Activated gamma-delta T cell treated with Interleukin-2 at 50 U/mL for 16 hours (primary cell): ENCODE measurements around the gene CAMKK2.
A peak's percentile ranks its signal among the peaks of the same experiment; 100 is the strongest.
"Not testable (repeated sequence)": the region's sequence is repeated elsewhere in the genome, so short reads cannot be mapped to it uniquely, and the experiment has no call there.

ENCODE experiments used
- DNase-seq: peaks from one replicate; pipeline ENCODE4 v3.0.0-alpha.2; 2020

The CAMKK2 gene

DNA sequence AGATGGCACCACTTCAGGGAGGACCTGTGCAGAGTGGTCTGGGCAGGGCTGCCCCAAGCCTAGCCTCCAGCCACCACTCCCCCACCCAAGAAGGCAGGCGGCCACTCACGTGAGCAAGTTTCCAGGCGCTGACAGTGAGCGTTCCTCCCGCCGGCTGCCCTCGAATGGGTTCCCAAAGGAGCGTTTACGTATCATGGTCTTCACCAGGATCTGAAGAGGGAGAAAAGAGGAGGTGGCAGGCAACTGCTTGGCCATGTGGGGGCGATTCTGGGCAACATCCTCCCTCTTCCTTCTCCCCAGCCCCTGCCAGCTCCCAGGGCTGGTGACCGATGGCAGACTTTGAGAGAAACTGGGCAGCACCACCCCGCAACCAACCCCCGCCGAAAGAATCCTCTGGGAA lies 51.5 kb downstream of the CAMKK2 start:
- DNase-seq, result no peak

DNA sequence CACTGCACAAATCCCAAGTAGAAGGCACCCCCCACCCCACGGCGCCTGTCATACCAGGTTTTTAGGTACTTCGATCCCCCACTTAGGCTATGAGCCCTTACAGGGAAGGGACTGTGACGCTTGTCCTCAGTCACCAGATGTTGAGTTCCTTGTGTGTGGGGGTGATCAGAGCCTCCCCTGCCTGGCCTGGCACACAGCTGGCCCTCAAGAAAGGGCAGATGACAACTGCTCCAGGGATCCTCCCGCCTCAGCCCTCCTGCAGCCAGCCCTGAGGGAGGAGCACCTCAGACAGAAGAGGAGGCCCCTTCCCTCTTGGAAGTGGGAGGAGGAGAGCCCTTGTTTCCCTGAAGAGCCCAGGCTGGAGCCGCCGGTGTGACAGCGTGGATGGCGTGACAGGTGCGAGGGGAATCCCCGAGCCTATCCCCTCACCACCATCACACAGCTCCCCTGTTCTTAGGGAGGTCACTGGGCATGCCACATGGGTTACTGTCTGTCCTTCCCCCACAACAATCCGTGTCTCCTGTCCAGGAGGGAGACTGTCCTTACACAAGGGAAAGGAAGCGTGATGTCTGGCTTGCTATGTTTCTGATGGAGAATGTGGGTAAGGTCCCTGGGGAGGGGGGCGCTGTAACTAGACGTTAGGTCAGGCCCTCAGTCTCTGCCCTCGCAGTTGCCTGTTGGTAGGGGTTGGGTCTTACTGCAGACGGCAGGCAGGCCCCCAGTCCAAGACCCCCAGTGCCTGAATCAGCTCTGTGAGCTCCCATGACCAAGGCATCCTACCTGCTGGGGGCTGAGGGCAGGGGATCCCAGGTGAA lies 55.1 kb downstream of the CAMKK2 start:
- DNase-seq, result no peak

DNA sequence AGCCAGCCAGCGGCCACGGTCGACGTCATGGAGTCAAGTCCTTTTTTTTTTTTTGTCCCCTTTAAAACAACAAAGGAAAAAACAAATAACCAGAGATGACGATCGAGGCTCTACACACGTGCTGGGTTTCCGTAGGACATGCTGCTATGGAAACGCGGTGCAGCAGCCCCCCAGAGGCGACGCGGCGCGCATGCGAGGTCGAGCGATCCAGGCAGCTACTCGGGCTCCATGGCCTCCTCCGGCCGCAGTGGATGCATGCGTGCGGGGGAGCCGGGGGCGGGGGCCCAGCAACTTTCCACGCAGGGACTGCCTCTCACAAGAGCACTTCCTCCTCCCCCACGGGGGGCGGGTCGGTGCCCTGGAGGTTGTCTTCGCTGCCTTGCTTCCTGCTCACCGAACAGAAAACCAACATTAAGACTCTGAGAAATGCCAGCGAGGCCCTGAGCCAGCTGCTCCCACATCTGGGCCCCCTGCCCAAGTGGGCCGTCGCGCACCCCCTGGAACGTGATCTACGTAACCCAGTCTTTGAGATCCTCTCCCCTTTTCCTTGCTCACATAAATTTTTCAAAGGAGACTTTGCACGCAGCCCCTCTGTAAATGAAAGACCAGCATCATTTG lies 55.9 kb downstream of the CAMKK2 start:
- DNase-seq, result peak; percentile 94

DNA sequence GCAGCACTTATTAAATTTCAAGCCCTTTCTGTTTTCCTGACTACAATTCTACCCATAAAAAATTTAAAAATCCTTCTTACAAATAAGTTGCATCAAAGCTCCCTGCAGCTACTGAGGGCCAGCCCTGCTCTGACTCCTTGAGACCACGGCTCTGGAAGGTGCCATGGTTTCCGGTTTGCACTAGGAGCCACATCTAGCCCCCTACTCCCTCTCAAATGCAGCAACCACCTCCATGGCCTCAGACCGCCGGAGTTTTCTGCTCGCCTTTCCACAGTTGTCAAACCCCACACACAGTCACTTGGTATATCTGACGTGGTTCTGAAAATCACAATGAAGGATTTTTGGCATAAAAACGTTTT lies 56.5 kb downstream of the CAMKK2 start:
- DNase-seq, result no peak

DNA sequence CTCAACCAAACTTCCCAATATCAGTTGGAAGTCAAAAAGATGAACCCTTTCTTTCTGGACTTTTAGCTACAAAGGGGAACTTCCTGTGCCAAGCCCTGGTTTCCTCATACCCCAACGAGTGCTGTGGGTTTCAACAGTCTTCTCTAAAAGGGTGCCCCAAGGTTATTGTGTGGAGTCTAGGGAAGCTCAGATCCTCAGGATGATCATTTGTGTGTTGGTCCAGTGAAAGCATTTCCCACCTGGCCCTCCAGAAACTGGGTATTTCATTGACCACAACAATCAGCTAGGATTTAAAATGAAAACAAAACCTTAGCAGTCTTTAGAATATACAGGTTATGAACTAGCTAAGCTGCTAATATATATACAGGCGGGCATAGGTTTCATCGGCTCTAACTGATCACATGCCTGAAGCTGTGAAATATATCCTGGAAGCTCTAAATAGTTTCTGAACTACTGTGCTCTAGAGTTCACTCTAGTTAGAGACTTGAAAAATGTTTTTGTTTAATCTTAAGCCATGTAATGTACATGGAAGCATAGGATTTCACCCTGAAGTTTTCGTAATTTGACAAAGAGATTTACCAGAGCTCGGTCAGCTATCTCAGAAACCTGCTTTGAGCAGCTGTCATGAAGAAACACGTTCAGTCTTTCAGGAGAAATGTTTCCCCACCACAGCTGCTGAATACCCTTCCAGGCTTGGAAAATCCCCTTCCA lies 57.0 kb downstream of the CAMKK2 start:
- DNase-seq, result no peak

DNA sequence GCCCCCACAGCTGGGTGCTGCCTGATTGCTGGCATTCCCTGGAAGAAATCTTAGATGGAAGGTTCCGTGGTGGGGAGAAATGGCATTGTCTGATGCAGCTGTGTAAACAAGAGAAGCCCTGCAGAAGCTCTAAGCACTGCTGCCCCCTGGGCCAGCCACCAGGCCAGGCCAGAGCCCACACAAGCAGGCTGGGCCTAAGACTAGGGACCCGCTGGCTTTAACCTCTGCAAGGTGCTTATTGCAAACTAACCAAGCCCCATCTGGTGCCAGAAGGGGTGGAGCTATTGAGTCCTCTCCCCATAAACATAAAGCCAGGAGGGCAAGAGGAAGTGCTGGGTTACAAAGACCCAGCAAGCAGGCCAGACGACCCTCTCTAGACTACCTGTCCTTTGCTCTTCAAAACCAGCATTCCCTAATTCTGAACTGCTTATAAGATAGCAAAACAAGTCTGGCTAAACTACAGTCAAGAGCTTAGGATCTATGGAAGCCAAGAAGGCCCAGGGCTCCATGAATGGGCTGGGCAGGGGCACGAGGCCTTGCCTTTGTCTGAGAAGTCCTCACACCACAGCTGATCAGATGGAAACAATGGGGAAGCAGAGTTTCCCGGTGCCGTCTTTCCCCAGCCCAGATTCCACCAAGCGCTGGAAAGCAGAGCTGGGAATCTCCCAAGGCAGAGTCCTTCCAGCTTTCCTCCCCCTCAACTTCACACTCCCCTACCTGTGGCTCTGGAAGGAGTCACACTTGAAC lies 57.7 kb downstream of the CAMKK2 start:
- no peak for DNase-seq

DNA sequence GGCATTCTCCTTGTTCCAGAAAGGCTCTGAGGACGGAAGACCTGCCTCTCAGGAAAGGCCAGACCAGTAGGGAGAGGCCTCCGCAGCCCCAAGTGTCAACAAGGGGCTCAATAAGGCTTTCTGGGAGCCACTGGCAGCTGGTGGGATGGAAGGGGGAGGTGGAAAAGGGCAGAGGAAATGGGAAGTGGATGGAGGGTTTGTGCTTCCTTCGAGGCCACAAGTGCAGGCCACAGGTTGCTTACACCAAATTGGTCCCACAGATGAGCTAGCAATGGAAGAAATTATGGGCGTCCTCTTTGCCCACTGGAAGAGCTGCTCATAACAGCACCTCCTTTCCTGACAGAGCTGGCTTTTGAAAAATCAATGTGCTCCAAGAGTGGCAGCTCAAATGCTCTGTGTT lies 58.4 kb downstream of the CAMKK2 start:
- no peak for DNase-seq

DNA sequence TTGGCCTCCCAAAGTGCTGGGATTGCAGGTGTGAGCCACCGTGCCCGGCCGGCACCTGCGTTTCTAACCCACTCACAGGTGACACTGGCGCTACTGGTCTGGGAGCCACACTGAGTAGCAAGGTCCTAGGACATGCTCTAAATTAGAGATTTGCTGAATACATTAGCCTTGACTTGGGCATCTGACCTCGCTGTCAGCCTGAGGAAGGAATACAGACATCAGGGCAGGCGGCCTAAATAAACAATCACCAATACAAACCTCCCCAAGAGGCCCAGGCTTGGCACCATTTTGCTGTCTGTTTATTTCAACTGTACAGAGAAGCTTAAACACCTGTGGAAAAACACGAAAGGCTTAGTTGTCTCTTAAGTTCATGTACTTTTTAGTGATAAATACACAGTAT lies 59.1 kb downstream of the CAMKK2 start:
- no peak for DNase-seq

DNA sequence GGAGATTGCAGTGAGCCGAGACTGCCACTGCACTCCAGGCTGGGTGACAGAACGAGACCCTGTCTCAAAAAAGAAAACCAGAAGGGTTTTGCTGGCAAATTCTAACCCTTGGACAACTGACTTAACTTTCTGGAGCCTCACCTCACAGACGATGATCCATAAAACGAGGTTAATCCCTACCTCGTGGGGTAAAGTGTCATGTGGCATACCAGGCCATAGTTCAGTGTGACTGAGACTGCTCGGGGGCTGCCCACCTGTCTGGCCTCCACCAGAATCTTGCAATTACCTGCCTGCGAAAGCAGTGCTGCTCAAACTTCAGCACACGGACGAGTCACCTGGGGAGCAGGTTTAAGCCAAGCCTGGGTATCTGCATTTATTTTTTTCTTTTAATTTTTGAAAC lies 59.7 kb downstream of the CAMKK2 start:
- DNase-seq, result no peak

DNA sequence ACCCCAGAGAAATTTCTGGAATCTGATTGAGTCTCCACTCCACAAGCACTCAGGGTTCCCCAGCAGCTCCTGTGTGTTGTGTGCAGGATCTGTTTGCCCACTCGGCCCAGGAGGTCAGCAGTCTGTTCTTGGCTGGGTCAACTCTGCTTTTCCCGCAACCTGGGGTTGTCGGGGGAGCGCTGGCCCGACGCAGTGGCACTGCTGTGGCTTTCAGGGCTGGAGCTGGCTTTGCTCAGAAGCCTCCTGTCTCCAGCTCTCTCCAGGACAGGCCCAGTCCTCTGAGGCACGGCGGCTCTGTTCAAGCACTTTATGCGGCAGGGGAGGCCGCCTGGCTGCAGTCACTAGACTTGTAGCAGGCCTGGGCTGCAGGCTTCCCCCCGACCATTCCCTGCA lies 62.9 kb downstream of the CAMKK2 start:
- no peak for DNase-seq

DNA sequence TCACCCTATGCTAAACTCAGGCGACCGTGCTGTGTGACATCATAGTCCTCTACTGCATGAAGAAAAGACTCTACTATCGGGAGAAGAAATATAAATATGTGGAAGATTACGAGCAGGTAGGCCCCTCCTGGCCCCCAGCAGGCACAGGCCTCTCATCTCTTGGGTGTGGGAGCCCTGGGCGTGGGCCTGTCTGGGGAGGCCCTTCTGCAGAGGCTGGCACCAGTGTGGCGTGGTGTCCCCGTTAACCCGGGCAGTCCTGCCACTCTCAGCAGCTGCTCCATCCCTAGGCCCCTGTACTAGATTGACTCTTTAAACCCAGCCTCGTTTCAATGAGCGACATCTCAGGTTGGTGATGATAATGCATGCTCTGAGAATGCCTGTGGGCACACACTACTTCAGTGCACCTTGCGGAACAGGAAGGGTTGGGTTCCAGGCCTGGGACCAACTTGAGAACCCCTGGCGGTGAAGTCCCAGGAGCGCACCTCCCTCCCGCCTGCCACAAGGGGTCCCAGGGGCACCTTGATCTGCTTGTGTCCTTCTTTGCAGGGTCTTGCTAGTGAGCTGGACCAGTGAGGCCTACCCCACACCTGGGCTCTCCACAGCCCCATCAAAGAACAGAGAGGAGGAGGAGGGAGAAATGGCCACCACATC lies 63.4 kb downstream of the CAMKK2 start:
- DNase-seq, result no peak

DNA sequence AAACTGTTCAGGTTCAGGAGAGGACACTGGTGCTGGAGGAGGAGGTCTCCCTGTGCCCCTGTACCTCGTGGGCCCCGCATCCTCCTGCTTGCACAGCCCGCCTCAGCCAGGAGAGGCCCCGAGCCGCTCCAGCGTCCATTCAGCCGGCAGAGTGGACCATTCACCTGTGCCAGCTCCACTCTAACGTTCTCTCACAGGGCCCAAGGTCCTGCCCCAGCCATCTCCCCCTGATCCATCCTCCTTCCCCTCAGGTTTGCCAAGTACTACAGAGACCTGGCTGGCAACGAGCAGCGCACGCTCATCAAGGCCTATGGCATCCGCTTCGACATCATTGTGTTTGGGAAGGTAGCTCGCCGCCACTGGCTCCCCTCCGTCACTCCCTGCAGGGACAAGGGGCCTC lies 64.3 kb downstream of the CAMKK2 start:
- DNase-seq, result no peak

DNA sequence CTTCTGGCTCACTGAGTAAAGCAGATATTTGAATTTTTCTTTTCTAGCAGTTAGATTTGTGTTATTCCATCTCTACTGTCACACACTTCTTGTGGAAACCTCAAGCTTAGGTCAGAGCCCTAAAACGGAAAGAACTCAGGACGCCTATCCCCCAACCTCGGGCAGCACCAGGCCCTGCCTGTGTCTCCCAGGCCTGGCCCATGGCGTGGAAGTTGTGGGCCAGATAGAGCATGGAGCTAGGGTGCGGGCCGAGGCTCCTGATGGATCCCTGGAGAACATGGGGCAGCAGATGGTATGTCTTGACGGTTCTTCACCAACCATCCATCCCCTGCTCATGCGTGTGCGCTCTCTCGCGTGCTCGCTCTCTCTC lies 66.0 kb downstream of the CAMKK2 start:
- DNase-seq, result no peak

DNA sequence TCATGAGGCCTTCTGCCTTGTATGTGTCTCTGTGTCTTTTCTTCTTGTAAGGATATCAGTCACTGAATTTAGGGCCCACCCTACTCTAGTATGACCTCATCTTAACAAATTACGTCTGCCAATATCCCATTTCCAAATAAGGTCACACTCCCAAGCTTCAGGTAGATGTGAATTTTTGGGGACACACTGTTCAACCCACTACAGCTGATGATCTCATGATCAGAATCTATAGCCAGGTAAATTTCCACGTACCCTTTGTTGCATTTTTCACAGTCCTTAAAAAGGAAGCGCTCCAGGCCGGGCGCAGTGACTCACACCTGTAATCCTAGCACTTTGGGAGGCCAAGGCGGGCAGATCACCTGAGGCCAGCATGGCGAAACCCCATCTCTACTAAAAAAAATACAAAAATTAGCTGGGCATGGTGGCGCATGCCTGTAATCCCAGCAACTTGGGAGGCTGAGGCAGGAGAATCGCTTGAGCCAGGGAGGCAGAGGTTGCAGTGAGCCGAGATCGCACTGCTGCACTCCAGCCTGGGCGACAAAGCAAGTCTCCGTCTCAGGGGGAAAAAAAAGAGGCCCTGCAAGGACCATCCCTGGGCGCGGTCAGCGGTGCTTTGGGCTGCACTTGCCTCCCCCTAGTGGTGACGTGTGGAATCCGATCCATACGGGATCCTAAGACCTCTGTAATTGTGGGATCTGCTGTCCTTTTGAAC lies 66.5 kb downstream of the CAMKK2 start:
- peak; percentile 53 for DNase-seq

DNA sequence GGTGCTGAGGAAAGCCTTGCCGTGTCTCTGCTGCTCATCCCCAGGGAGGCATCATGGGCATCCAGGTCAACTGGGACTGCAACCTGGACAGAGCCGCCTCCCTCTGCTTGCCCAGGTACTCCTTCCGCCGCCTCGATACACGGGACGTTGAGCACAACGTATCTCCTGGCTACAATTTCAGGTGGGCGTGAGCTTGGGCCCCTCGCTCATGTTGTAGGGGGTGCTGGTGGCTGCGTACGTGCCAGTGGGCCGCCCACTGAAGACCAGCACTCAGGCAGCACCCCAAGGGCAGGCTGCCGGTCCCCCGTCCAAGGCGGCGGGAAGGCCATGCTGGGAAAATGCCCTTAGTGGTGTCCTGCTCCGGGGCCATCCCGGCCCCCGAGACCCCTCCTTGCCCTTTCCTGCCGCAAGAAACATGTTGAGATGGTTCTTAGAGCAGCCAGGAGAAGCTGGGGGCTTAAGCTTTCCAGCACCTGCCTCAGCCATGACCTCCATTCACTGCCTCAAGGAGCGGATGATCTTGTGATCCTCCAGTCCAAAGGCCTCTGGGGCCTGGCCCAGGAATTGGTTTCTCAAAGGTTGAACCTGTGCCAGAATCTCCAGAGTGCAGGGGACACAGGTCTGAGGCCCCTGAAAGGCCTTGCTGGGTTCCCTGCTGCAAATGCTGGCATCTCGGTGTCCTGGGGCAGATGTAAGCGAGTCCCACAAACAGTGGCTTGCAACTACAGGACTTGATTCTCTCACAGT lies 67.4 kb downstream of the CAMKK2 start:
- DNase-seq, result no peak

DNA sequence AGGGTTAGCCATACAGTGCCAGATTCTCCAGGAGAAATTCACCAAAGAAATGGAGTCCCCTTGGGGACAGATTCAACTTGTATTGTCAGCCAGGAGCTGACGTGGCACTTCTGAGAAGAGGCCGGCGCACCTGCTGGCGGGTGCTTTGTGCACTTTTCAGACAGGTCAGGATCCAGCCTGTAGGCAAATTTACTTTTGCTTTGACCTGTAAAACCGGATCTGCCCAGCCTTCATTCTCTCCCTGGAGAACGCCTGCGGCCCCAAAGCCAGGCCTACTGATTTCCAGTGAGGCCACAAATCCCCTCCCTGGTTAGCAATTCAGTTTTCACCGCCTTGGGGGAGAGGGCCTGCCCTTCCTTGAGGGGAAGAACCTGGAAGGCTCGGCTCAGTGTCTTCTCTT lies 69.2 kb downstream of the CAMKK2 start:
- DNase-seq, result no peak

DNA sequence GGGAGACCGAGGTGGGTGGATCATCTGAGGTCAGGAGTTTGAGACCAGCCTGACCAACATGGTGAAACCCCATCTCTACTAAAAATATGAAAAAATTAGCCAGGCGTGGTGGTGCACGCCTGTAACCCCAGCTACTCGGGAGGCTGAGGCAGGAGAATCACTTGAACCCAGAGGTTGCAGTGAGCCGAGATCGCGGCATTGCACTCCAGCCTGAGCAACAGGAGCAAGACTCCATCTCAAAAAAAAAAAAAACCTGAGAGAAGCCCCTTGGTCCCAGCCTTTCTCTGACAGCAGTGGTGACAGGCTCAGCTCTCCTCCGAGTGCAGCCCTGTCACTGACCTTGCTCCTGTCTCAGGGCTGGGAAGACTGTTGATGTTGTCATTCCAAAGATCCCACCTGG lies 69.6 kb downstream of the CAMKK2 start:
- DNase-seq, result not testable (repeated sequence)

DNA sequence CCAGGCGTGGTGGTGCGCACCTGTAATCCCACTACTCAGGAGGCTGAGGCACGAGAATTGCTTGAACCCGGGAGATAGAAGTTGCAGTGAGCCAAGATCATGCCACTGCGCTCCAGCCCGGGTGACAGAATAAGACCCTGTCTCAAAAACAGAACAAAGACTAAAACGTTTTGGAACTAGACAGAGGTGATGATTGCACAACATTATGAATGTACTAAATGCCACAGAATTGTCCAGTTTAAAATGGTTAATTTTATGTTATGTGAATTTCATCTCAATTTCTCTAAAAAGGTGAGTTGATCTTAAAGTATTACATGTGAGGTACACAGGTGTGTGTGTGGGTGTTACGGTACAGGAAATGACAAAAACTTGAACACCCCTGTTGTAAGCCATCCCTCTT lies 70.1 kb downstream of the CAMKK2 start:
- no peak for DNase-seq

DNA sequence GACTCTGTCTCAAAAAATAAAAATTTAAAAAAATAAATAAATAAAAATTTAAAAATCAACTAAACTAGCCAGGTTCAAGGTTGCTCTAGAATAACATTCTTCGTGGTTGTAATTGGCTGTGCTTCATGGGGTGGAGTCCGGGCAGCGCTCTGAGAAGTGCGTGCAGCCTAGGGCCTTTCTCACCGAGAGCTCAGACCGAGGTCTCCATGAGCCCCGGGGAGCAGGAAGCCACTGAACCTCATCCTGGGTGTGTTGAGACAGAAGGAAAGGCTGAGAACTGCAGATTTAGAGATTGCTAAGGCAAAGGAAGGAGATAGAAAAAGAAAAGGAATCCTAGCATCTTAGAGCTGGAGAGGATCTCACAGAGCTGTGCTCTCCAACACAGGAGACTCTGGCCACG lies 71.9 kb downstream of the CAMKK2 start:
- peak; percentile 40 for DNase-seq

DNA sequence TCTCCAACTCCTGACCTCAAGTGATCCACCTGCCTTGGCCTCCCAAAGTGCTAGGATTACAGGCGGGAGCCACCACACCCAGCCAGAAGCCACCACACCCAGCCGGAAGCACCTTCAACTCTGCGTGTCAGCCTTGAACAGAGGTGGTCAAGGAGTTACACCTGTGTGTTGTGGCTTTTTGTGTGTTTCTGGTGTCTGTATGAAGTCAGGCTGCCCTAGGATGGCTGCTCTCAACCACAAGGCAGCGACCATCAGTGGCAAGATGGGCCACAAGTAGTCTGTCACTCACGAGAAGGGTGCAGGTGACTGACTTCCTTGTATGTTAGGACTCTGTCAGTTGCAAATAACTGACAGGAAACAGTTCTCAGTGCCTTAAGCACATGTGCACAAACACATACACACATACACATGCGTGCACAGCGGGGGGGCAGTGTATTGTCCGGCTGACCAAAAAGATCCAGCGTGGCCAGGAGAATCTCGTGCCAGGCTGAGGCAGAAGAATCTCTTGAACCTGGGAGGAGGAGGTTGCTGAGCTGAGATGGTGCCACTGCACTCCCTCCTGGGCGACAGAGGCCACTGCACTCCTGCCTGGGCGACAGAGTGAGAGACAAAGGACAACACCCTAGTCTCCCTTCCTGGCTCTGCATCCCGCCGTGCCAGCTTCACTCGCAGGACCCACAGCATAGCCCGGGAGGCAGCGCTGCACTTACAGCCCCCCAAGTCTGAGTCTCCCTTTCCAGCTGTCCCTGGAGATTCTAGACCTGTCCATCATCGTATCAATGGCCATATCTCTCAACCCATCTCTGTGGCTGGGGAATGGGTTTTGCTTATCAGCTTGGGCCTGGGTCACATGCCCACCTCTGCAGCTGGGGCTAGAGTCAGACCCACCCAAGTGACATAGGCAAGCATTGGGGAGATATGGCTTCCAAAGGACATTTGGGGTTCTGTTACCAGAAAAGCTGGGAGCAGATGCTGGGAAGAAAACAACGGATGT lies 72.9 kb downstream of the CAMKK2 start:
- DNase-seq, result peak; percentile 35
